ENCODE results near the gene ARHGEF3.

GRCh38 chr3:56782906-56783305 is 18.8 kb downstream of the ARHGEF3 start:
- TF ChIP-seq, protein P1, sequence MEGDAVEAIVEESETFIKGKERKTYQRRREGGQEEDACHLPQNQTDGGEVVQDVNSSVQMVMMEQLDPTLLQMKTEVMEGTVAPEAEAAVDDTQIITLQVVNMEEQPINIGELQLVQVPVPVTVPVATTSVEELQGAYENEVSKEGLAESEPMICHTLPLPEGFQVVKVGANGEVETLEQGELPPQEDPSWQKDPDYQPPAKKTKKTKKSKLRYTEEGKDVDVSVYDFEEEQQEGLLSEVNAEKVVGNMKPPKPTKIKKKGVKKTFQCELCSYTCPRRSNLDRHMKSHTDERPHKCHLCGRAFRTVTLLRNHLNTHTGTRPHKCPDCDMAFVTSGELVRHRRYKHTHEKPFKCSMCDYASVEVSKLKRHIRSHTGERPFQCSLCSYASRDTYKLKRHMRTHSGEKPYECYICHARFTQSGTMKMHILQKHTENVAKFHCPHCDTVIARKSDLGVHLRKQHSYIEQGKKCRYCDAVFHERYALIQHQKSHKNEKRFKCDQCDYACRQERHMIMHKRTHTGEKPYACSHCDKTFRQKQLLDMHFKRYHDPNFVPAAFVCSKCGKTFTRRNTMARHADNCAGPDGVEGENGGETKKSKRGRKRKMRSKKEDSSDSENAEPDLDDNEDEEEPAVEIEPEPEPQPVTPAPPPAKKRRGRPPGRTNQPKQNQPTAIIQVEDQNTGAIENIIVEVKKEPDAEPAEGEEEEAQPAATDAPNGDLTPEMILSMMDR (IDR thresholded peaks at IDR 0.05; ENCODE audit: low read length), result no peak
- TF ChIP-seq EZH2 (IDR thresholded peaks at IDR 0.05; ENCODE audit: borderline replicate concordance, low read length), result no peak
